ENCODE measurements around the gene ZNF398. TPM values are rescaled to one million over a fixed set of nuclear protein-coding genes. Genes with fewer than 3 reads are reported as not detected.

ZNF398 gene
- total RNA-seq, 1 donor from 2014 or later = 16.6 TPM

DNA sequence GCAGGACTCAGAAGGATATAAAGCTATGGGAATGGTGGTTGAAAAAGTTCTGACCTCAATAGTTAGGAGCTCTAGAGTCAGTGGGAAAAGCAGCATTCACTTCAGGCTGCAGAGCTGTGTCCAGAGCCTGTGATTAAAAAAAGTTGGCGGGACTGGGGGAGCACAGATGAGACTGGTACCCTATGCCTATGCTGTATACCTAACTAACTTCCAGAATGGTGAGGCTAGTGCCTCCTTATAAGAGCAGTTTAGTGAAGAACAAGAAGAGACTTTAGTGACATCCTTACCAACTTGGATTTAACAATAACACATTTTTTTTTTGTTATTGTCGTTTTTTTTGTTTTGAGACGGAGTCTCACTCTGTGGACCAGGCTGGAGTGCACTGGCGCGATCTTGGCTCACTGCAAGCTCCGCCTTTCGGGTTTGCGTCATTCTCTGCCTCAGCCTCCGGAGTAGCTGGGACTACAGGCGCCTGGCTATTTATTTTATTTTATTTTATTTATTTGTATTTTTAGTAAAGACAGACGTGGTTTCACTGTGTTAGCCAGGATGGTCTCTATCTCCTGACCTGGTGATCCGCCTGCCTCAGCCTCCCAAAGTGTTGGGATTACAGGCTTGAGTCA is 41.5 kb downstream of the ZNF398 start:
- Histone ChIP-seq H3K27me3 (ENCODE audit: insufficient read depth, low read length) (no peaks in the 10 kb centered on the region), H3K4me1 (ENCODE audit: insufficient read depth, low read length) (no peaks in the 10 kb centered on the region), H3K36me3 (ENCODE audit: insufficient read depth, low read length) (no peaks in the 10 kb centered on the region), H3K9ac (ENCODE audit: low read length) (no peak overlapping the region), H3K4me2 (ENCODE audit: low read length) (no peak overlapping the region), H3K4me3 (ENCODE audit: insufficient read depth, low read depth, low read length) (no peak overlapping the region), H4K20me1 (ENCODE audit: insufficient read depth, low read length) (no peaks in the 10 kb centered on the region), H3K79me2 (ENCODE audit: insufficient read depth, low read length) (no peaks in the 10 kb centered on the region), H3K27ac (ENCODE audit: low read depth, low read length) (no peak overlapping the region), H3K9me3 (ENCODE audit: insufficient read depth, low read depth, low read length) (no peaks in the 10 kb centered on the region), H2AFZ (ENCODE audit: low read depth, low read length) (no peak overlapping the region)
- H3K27me3 Mint-ChIP-seq (ENCODE audit: low read depth, unreplicated experiment) = peaks cover 3% of the 10 kb centered on the region
- no peaks in the 10 kb centered on the region for H3K9me3 Mint-ChIP-seq (ENCODE audit: unreplicated experiment)
- FAIRE-seq = no peak
- DNase-seq (ENCODE audit: low read depth) = no peak
- no peaks in the 10 kb centered on the region for H3K36me3 Mint-ChIP-seq (ENCODE audit: low read depth, unreplicated experiment)
- no peaks in the 10 kb centered on the region for H3K4me1 Mint-ChIP-seq (ENCODE audit: low read depth, unreplicated experiment)
- H3K27ac Mint-ChIP-seq (ENCODE audit: unreplicated experiment) = no peak overlapping the region
- H3K4me3 Mint-ChIP-seq (ENCODE audit: unreplicated experiment) = no peak overlapping the region
- no peak for TF ChIP-seq CTCF (IDR thresholded peaks at IDR 0.05; ENCODE audit: insufficient read depth, low read depth, low read length)
- no peak for TF ChIP-seq EZH2 (IDR thresholded peaks at IDR 0.05; ENCODE audit: insufficient read depth, low read length)

- peaks cover 2% of the 10 kb centered on the region for H3K4me1 Mint-ChIP-seq (ENCODE audit: low read depth, unreplicated experiment)
- no peak for TF ChIP-seq EZH2 (IDR thresholded peaks at IDR 0.05; ENCODE audit: insufficient read depth, low read length)
- no peak for DNase-seq (ENCODE audit: low read depth)
- Histone ChIP-seq H3K4me2 (ENCODE audit: low read length) (no peak overlapping the region), H3K9ac (ENCODE audit: low read length) (no peak overlapping the region), H3K4me3 (ENCODE audit: insufficient read depth, low read depth, low read length) (no peak overlapping the region), H3K27me3 (ENCODE audit: insufficient read depth, low read length) (no peaks in the 10 kb centered on the region), H4K20me1 (ENCODE audit: insufficient read depth, low read length) (peaks cover 8% of the 10 kb centered on the region), H3K79me2 (ENCODE audit: insufficient read depth, low read length) (peaks cover 19% of the 10 kb centered on the region), H3K36me3 (ENCODE audit: insufficient read depth, low read length) (no peaks in the 10 kb centered on the region), H2AFZ (ENCODE audit: low read depth, low read length) (no peak overlapping the region), H3K27ac (ENCODE audit: low read depth, low read length) (no peak overlapping the region), H3K4me1 (ENCODE audit: insufficient read depth, low read length) (peaks cover 7% of the 10 kb centered on the region), H3K9me3 (ENCODE audit: insufficient read depth, low read depth, low read length) (no peaks in the 10 kb centered on the region)
- no peak for FAIRE-seq
- peaks cover 3% of the 10 kb centered on the region for H3K27me3 Mint-ChIP-seq (ENCODE audit: low read depth, unreplicated experiment)
- no peak overlapping the region for H3K4me3 Mint-ChIP-seq (ENCODE audit: unreplicated experiment)
- no peak overlapping the region for H3K27ac Mint-ChIP-seq (ENCODE audit: unreplicated experiment)
- no peaks in the 10 kb centered on the region for H3K36me3 Mint-ChIP-seq (ENCODE audit: low read depth, unreplicated experiment)
- no peaks in the 10 kb centered on the region for H3K9me3 Mint-ChIP-seq (ENCODE audit: unreplicated experiment)
Observed at GRCh38 chr7:149191851-149192250, 44.6 kb downstream of the ZNF398 start.

DNA sequence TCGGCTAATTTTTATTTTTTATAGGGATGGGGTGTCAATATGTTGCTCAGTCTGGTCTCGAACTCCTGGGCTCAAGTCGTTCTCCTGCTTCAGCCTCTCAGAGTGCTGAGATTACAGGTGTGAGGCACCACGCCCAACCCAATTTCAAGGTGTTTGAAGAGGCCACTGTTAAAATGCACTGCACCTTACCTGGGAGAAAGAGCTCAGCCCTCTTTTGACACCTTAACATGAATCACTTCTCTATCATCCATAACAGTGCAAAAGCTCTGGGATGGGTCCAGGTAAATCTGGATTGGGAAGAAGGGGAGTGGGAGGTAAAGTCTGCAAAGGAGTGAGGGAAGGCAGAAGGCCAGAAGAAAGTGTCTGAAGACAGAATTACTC is 47.5 kb downstream of the ZNF398 start:
- H3K9me3 ChIP-seq (ENCODE audit: insufficient read depth, low read depth, low read length) = no peaks in the 10 kb centered on the region
- peak overlapping the region; percentile 85 for H2AFZ ChIP-seq (ENCODE audit: low read depth, low read length)
- peaks cover 6% of the 10 kb centered on the region for H3K36me3 ChIP-seq (ENCODE audit: insufficient read depth, low read length)
- Mint-ChIP-seq H3K9me3 (ENCODE audit: unreplicated experiment) (no peaks in the 10 kb centered on the region), H3K27ac (ENCODE audit: unreplicated experiment) (no peak overlapping the region), H3K27me3 (ENCODE audit: low read depth, unreplicated experiment) (peaks cover 3% of the 10 kb centered on the region), H3K36me3 (ENCODE audit: low read depth, unreplicated experiment) (peaks cover 11% of the 10 kb centered on the region), H3K4me3 (ENCODE audit: unreplicated experiment) (peak overlapping the region; percentile 82), H3K4me1 (ENCODE audit: low read depth, unreplicated experiment) (peaks cover 23% of the 10 kb centered on the region)
- peaks cover 32% of the 10 kb centered on the region for H4K20me1 ChIP-seq (ENCODE audit: insufficient read depth, low read length)
- FAIRE-seq (no peak), DNase-seq (ENCODE audit: low read depth) (no peak)
- peak overlapping the region; percentile 87 for H3K9ac ChIP-seq (ENCODE audit: low read length)
- H3K27me3 ChIP-seq (ENCODE audit: insufficient read depth, low read length) = no peaks in the 10 kb centered on the region
- peaks cover 35% of the 10 kb centered on the region for H3K79me2 ChIP-seq (ENCODE audit: insufficient read depth, low read length)
- TF ChIP-seq EZH2 (IDR thresholded peaks at IDR 0.05; ENCODE audit: insufficient read depth, low read length) (no peak), CTCF (IDR thresholded peaks at IDR 0.05; ENCODE audit: insufficient read depth, low read depth, low read length) (no peak)
- H3K4me1 ChIP-seq (ENCODE audit: insufficient read depth, low read length) = peaks cover 27% of the 10 kb centered on the region
- peak overlapping the region; percentile 86 for H3K4me3 ChIP-seq (ENCODE audit: insufficient read depth, low read depth, low read length)
- H3K27ac ChIP-seq (ENCODE audit: low read depth, low read length) = no peak overlapping the region
- peak overlapping the region; percentile 94 for H3K4me2 ChIP-seq (ENCODE audit: low read length)

All from astrocyte (in vitro differentiated cells and primary cell).